Stimulated activated CD8-positive, alpha-beta memory T cell treated with anti-CD3 and anti-CD28 coated beads, Interleukin-7, amount 100 ng/mL, for 4 hours (primary cell): ENCODE results near the gene PTK7.

Source experiments
- DNase-seq, 2 donors: peaks; one replicate each; pipeline ENCODE4 v3.0.0-alpha.2; 2020; ENCODE audit warnings: low read depth in 2 of 2

The PTK7 gene

GRCh38 chr6:43144879-43145278, 68.8 kb downstream of the PTK7 start:
- no peak for DNase-seq

DNA sequence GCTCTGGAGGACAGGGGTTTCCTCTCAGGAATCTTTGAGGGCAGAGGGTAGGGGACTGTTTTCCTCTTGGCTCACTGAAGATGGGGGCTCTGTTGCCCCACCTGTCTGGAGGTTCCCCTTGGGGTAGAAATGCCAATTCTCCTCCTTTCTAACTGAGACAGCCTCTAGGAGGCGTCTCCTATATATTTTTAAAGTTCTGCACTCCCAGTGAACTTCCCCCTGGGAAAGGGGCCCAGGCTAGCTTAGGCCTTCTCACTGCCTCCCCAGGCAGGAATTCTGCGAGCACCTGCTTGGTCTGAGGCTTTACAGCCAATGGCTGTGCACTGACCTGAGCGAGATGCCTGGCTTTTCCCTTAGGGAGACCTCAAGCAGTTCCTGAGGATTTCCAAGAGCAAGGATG, 70.1 kb downstream of the PTK7 start:
- no peak for DNase-seq

DNA sequence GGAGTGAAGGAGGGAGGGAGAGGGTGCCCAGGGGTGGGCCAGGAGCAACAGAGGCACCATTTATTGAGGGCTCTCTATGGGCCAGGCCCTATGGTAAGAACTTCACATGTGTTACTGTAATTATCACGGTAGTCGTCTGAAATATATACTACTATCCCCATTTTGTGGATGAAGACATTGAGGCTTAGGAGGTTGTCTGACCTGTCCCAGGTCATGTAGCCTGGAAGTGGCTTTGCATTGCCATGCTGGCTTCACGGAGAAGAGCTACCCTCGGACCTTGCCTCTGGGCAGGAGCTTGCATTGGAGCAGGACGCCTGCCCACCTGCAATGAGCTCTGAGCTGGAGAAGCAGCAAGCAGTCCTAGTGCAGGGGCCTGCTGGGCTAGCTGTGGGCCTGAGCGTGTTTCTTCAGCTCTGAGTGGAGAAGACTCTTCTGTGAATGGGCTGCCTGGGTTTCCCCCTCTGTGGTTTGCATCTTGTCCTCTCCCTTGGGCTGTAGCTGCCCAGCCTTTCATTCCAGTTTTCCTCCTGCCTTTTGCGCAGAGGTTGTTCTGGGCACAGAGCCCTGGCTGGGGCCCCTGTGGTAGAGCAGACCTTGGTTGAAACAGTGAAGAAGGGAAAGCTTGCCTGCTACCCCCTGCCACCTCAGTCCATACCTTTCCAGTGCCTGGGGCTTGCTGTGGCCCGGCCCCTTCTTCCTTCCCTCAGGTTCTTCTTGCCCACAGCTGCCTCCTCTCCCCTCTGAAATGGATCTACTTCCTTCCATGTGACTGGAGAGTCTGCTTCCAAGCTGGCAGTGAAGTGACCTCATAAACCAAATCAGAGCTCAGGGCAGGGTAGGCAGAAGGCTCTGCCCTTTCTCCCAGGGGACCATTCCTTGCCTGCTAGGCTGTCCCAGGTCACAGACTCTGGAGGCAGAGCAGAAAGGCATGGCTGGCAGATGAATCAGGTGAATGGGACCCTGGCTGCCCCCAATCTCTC, 70.9 kb downstream of the PTK7 start:
- DNase-seq: no peak

GRCh38 chr6:43147691-43148477, 71.8 kb downstream of the PTK7 start:
- DNase-seq: no peak

GRCh38 chr6:43149265-43149664, 73.2 kb downstream of the PTK7 start:
- no peak for DNase-seq

DNA sequence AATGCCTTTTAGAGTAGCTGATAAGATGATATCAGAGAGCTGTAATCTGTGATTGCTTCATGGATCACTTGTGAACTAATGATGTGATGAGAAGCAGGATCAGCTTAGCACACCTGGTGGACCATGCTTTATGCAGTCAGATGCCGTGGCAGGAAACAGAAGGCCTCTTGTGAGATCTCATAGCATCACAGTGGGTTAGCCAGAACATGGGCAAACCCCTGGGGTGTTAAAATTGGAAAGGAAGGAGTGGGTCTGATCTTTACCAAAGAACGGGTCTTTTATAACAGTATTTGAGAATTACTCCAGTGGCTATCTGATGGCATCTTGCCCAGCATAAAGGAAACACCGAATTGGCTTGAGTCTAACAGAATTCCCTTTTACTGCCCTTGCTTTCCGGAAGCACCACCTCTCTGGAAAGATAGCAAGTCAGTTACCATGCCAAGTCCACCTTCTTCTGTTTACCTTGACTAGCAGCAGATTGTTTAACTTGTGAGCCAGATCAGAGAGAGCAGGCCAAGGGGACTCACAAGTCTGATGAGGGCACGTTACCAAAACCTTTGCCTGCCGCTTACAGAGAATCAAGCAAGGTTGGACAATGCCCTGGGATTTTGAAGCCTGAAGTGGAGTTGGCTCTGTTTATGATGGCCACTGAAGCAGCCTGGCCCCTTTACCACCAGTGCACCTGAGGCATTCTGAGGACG, 74.1 kb downstream of the PTK7 start:
- DNase-seq: no peak

DNA sequence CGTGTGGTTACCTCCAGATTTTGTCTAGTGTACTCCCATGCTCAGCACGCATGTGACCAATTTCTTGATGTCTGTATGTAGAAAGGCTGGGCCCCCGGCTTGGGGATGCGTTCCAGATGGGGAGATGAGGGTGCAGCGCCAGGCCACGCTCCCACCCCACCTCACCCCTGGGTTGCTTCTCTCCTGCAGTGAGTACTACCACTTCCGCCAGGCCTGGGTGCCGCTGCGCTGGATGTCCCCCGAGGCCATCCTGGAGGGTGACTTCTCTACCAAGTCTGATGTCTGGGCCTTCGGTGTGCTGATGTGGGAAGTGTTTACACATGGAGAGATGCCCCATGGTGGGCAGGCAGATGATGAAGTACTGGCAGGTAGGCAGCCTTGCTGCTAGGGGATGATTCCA, 83.5 kb downstream of the PTK7 start:
- no peak for DNase-seq

DNA sequence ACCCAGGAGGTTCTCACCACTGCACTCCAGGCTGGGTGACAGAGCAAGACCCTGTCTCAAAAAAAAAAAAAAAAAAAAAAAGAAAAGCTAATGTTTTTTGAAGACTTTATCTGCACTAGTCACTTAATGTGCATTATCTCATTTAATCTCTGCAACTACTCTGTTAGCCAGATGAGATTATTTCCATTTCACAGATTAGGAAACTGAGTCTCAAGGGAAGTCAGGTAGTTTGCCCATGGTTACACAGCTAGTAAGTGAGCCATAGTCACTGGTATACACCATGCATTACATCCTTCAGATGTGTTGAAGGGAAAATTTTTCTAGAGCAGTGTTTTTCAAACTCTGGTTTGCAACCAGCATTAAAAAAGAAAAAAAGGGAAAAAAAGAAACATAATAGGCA, 87.8 kb downstream of the PTK7 start:
- DNase-seq: no peak

GRCh38 chr6:43170417-43170930, 94.4 kb downstream of the PTK7 start:
- no peak for DNase-seq

- DNase-seq: peak; percentile 97 to 99
Observed at GRCh38 chr6:43170931-43171706, 95.0 kb downstream of the PTK7 start, which contains the start of gene SRF. SRF (plus strand) TSS chr6:43171269; CDS start chr6:43171657, 388 bp downstream.

- peak in 1 of 2 donors; percentile 38 for DNase-seq
Observed at GRCh38 chr6:43171707-43172103, 95.6 kb downstream of the PTK7 start.

DNA sequence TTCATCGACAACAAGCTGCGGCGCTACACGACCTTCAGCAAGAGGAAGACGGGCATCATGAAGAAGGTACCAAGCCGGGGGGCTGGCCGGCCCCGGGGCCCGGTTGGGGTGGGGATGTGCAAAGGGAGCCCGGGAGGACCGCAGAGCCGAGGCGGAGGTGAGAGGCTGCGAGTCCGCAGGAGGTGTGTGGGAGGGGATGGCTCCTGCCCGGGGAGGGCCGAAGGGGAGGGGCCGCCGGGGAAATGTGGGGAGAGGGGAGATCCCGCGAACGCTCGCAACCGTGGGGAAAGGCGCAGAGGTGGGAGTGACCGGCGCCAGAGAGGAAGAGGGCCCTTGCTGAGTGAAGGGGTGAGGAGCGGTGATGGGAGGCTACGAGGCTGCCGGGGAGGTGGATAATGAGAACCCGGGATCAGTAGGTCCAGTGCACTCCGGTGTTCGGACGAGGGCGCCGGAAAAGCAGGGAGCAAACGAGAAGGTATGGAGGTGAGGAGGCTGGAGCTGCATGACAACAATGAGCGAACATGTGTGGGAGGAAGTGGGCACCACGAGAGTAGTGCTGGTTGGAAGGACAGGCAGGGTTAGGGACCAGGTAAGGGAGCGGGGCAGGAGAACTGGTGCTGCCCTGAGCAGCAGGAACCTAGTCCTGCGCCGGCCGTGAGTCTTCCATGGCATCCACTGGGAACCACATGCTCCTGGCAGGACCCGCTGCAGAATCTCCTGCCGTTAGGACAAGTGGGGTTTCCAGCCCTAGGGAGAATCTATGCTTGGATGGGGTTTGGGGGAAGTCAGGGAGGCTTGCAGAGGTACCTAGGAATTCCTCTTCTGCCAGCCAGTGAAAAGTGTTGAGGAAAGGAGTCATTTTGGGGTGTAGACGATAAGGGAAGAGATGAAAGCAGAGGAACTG, 96.2 kb downstream of the PTK7 start:
- DNase-seq: peak in 1 of 2 donors; percentile 47

GRCh38 chr6:43173591-43174262, 97.6 kb downstream of the PTK7 start:
- no peak for DNase-seq

DNA sequence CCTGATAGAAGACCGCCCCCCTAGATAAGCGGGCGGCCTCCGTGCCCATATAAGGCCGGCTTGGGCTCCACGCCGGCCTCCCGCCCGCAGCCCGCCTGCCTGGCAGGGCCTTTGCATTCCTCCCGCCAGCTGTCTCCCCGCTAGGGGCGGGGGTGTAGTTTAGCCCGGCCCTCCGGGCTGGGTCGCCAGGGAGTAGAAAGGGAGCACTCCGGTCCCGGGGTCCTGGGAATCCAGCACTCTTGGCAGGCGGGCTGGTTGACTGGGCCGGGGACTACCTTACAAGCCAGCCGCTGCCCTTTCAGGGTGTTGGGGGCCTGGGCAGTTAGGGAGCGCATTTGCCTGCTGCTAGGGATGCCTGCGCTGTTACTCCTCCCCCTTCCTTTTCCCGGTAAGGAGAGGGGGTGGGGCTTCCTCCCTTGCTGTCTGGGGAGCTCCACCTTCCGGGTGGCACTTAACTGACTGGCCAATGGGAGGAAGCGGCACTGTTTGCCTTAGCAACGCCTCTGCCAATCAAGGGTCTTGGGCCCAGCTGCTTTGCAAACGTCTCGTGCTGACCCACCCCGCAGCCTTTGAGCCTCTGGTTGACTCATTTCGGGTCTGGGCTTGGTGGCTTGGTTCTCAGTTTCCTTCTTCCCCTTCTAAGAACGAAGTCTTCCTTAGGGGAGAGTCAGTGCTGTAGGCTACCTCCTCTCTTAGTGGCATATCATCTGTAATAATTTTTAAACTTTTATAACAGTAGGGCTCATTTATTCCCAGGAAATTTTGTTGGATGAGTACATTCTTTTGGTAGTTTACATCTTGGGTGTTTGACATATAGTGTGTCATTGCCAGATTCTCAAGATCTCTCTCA, 98.4 kb downstream of the PTK7 start:
- peak; percentile 93 to 97 for DNase-seq

GRCh38 chr6:43175676-43176422, 99.7 kb downstream of the PTK7 start:
- no peak for DNase-seq

- no peak for DNase-seq
Observed at GRCh38 chr6:43176423-43176786, 100.3 kb downstream of the PTK7 start.

GRCh38 chr6:43178150-43178549, 102.0 kb downstream of the PTK7 start:
- DNase-seq: no peak
